Stimulated activated CD8-positive, alpha-beta memory T cell treated with anti-CD3 and anti-CD28 coated beads, Interleukin-12 subunit alpha, Interleukin-12 subunit beta, amount 100 ng/mL, for 24 hours (primary cell): ENCODE results near the gene ADGRE2.
"Not testable (repeated sequence)": the region's sequence is repeated elsewhere in the genome, so short reads cannot be mapped to it uniquely, and the experiment has no call there.

ENCODE experiments used
- DNase-seq: peaks from one replicate; pipeline ENCODE4 v3.0.0-alpha.2; 2020; ENCODE audit errors: extremely low read depth

Gene ADGRE2

DNA sequence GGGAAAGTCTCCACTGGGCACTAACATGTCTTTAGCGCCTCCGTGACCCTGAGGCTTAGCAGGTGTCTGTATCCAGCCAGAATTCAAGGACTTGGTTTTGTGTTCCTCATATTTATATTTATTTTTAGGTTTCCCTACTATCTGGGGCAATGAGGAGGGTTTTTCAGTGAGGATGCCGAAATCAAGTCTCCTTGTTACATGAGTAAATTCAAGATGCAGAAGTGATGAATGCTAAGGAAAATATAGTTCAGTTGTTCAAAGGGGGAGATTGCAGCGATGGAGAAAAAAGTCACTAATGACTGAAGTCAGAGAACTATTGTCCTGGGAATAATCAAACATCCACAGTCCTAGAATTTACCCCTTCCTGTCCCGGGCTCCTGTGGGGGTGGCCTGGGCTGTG, 791 bp upstream of the ADGRE2 start:
- DNase-seq, result no peak

DNA sequence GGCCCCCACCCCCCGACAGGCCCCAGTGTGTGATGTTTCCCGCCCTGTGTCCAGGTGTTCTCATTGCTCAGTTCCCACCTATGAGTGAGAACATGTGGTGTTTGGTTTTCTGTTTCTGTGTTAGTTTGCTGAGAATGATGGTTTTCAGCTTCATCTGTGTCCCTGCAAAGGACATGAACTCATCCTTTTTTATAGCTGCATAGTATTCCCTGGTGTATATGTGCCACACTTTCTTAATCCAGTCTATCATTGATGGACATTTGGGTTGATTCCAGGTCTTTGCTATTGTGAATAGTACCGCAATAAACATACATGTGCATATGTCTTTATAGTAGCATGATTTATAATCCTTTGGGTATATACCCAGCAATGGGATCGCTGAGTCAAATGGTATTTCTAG, 715 bp downstream of the ADGRE2 start:
- not testable (repeated sequence) for DNase-seq

GRCh38 chr19:14775869-14776586, 2.3 kb downstream of the ADGRE2 start:
- DNase-seq, result no peak

GRCh38 chr19:14775326-14775725, 3.0 kb downstream of the ADGRE2 start:
- not testable (repeated sequence) for DNase-seq

DNA sequence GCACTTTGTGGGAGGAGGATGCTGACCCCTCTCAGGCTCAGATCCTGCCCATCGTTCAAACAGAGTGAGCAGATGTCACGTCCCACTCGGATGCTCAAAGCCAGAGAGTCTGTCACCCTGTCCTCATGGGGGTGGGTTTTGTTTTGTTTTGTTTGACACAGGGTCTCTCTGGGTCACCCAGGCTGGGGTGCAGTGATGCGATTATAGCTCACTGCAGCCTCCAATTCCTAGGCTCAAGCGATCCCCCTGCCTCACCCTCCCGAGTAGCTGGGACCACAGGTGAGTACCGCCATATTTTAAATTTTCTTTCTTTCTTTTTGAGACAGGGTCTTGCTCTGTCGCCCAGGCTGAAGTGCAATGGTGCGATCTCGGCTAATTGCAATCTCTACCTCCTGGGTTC, 4.0 kb downstream of the ADGRE2 start:
- DNase-seq, result no peak

DNA sequence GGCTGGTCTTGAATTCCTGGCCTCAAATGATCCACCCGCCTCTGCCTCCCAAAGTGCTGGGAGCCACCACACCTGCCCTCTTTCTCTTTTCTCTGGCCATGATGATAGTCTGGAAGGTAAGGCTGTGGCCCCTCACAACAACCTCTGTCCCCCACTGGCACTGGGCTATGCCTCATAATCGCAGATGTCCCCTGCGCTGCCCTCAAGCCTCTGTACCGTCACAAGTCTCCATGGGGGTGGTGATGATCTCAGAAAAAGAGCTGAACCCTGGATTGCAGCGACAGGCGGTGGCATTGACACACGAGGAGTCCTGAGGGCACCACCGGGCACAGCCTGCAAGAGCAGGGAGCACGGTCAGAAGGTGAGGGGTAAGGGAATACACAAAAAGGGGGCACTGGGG, 4.6 kb downstream of the ADGRE2 start:
- DNase-seq, result not testable (repeated sequence)

DNA sequence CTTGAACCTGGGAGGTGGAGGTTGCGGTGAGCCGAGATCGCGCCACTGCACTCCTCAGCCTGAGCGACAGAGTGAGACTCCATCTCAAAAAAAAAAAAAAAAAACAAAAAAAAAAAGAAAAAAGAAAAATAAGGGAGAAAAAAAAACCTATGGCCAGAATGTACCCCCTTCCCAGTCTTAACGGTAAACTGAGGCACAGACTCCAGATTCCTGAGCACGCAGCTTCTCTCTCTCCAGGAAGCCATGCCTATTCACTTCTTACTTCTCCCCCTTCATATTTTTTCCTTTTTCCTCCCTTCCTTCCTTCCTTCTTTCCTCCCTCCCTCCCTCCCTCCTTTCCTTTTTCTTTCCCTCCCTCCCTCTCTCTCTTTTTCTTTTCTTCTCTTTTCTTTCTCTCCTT, 5.4 kb downstream of the ADGRE2 start:
- no peak for DNase-seq

- DNase-seq, result no peak
Observed at GRCh38 chr19:14772467-14772866, 5.9 kb downstream of the ADGRE2 start.

GRCh38 chr19:14770944-14771839, 7.2 kb downstream of the ADGRE2 start:
- DNase-seq, result no peak

- no peak for DNase-seq
Observed at GRCh38 chr19:14770136-14770535, 8.2 kb downstream of the ADGRE2 start.

GRCh38 chr19:14769201-14769600, 9.2 kb downstream of the ADGRE2 start:
- no peak for DNase-seq

DNA sequence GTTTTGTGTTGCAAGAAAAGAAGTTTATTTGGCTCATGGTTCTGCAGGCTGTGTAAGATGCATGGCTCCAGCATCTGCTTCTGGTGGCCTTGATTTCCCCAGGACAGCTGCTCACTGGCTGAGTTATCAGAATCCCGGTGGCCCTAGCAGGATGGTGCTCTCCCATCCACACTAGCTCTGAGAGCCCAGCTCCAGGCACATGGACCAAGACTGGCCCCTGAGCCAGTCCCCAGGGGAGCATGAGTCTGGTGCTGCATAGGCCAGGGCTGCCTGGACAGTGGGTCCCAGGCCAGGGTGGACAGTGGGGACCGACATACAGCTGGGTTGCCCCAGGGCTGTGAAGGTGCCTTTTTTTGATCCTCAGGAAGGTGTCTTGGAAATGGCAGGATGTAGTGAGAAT, 10.4 kb downstream of the ADGRE2 start:
- no peak for DNase-seq

DNA sequence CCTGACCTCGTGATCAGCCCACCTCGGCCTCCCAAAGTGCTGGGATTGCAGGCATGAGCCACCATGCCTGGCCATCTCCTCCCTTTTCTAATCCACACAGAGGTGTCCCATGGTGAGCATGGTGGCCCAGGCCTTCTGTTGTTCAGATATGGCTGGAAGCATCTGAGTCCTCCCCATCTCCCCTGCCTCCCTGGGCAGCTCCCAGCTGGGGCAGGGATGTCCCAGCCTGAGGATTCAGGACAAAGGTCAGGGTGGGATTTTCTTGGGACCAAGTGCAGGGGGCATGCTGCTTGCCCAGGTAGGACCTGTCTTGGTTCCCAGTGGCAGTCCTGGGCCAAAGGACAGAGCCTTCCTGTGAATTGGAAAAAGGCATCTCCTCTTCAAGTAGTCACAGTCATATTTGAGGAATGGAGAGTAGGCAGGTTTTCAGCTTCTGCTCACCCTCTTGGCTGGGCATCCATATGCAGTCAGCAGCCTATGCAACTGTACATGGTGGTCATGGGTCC, 10.8 kb downstream of the ADGRE2 start:
- no peak for DNase-seq

DNA sequence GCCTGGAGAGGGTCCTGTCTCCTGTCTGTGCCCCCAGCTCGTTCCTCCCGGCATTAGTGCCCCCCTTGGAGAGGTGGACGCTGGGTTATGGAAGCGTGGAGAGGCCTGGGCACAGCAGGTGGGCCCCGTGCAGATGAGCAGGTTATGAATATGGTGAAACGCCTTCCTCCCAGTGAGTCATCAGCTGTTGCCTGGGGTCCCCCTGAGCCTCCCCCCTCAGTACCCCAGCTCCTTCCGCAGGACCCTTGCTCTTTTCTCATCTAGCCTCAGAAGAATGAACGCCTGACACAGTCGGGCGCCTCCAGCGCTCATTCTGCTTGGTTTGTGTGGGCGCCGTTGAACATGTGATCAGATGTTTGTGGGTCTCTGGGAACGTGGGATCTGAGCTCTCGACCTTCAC, 12.5 kb downstream of the ADGRE2 start:
- DNase-seq, result not testable (repeated sequence)

DNA sequence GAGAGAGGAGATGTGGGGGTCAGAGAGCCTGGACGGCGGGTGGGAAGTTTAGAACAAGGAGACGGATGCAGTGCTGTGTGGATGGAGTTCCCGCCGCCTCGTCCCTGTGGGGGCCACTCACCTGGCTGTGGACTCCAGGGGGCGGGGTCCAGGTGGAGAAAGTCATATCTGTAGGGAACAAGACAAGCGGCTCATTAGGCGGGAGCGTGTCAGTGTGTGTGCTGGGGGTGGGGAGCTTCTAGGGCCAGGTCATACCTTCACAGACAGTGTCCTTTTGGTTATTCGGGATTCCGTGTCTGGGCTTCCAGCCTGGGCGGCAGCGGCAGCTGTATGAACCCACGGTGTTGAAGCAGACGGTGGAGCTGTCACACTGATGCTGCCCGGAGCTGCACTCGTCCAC, 13.0 kb downstream of the ADGRE2 start:
- not testable (repeated sequence) for DNase-seq

- no peak for DNase-seq
Observed at GRCh38 chr19:14764401-14764800, 14.0 kb downstream of the ADGRE2 start.

GRCh38 chr19:14763497-14764145, 14.7 kb downstream of the ADGRE2 start:
- DNase-seq, result no peak

DNA sequence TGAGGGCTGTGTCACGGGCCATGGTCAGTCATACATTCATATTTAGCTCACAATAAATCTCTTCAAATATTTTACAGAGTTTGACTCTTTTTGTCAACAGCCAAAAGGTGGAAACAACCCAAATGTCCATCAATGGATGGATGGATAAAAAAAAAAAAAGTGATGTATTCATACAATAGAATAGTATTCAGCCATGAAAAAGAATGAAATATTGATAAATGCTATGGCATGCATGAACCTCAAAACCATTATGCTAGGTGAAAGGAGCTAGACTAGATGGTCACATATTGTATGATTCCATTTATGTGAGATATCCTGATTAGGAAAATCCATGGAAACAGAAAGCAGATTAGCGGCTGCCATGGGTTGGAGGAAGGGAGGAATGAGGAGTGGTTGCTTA, 16.2 kb downstream of the ADGRE2 start:
- no peak for DNase-seq

DNA sequence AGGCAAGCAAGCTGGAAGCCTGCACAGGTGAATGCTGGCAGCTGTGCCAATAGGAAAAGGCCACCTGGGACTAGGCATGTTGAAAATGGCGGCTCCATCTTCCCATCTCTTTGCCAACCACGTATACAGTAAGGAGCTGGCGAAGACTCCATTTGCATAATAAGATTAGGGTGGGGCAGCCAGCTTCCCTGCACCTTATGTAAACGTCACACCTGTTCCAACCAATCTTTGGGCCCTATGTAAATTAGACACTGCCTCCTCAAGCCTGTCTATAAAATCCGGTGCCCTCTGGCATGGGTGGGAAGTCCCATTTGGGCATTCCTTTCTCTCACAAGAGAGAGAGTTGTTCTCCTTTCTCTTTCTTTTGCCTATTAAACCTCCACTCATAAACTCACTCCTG, 16.8 kb downstream of the ADGRE2 start:
- DNase-seq, result no peak

DNA sequence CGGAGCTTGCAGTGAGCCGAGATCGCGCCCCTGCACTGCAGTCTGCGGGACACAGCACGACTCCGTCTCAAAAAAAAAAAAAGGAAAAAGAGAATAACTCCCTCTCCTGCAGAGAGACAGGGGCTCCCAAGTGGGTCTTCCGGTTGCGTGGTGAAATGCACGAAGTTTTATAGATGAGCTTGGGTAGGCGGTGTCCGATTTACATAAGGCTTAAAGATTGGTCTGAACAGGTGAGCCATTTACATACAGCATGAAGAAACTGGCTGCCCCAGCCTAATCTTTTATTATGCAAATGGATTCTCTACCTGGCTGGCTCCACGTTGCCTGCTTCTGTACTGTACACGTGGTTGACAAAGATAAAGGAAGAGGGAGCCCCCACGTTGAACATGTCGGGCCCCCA, 19.5 kb downstream of the ADGRE2 start:
- no peak for DNase-seq

DNA sequence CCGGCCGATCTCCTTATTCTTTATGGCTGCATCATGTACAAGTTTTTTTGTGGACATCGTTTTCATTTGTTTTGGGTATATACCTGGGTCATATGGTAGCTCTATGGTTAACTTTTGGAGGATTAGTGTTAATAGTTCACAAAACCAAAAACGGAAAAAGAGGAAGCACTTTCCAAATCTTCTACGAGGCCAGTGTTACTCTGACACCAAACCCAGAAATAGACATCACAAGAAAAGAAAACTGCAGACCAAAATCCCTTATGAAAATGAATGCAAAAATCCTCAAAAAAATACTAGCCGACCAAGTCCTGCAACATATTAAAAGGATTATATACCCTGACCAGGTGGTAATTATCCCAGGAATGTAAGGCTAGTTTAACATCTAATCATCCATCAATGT, 29.8 kb downstream of the ADGRE2 start:
- no peak for DNase-seq

DNA sequence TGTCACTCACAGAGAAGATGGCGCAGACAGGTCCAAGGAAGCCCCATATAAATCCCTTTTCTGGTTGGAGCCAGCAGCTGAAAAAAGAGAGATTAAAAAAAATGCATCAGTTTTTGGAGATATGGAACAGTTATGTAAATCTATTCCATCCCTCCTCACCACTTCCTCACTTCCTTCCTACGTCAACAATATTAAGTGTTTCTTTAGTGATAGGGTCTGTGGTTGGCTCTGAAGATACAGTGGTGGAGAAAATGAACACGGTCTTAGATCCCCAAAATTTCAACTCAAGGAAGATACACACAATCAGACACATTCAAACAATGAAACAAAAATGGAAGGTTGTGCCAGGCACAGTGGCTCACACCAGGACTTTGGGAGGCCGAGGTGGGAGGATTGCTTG, 31.5 kb downstream of the ADGRE2 start:
- no peak for DNase-seq
